Measurements from ENCODE around the gene STUM.

DNA sequence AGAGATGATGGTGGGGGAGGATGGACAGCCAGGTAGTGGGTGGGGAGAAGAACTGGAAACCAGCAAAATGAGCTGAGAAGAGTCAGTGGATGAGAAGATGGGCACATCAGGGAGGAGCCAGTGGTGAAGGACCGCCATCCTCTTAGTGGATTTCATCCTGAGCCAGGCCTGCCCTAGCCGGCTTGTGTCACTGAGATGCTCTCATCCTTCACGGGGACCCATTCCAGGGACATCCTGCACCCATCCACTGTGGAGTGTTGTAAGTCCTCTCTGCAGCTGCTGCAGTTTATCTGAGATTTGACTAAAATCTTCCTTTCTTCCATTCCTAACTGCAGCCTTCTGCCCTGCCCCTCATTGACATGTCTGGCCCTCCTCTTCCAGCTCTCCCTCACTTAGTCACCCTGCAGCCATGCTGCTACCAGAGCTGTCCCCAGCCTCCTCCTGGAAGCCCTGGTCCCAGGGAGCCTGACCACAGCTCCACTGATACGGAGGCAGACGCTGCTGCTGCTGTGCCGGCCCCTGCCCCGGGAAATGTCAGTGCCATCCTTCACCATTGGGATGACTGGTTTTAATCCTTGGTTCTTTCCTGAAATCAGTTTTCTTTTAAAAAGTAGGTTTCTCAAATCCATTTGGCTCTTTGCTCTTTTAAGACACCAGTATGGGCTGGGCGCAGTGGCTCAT is 33.2 kb downstream of the STUM start:
- TF ChIP-seq, protein P1, sequence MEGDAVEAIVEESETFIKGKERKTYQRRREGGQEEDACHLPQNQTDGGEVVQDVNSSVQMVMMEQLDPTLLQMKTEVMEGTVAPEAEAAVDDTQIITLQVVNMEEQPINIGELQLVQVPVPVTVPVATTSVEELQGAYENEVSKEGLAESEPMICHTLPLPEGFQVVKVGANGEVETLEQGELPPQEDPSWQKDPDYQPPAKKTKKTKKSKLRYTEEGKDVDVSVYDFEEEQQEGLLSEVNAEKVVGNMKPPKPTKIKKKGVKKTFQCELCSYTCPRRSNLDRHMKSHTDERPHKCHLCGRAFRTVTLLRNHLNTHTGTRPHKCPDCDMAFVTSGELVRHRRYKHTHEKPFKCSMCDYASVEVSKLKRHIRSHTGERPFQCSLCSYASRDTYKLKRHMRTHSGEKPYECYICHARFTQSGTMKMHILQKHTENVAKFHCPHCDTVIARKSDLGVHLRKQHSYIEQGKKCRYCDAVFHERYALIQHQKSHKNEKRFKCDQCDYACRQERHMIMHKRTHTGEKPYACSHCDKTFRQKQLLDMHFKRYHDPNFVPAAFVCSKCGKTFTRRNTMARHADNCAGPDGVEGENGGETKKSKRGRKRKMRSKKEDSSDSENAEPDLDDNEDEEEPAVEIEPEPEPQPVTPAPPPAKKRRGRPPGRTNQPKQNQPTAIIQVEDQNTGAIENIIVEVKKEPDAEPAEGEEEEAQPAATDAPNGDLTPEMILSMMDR (IDR thresholded peaks at IDR 0.05 in 4 of 5, conservative IDR thresholded peaks at IDR 0.05 in 1 of 5), result no peak
- no peak for TF ChIP-seq POLR2A (IDR thresholded peaks at IDR 0.05)

All from gastrocnemius medialis (tissue), 4 donors.